ENCODE data around the gene FRMD5. TPM values are rescaled to one million over a fixed set of nuclear protein-coding genes. Genes with fewer than 3 reads are reported as not detected.

FRMD5 gene
- total RNA-seq, 1 experiment from 2014 or later = 3.9 TPM

GRCh38 chr15:43920815-43921214, 274.3 kb downstream of the FRMD5 start:
- H3K9ac ChIP-seq (ENCODE audit: extremely low read depth, insufficient read length, low read length) = no peak overlapping the region
- H3K79me2 ChIP-seq (ENCODE audit: insufficient read depth, low read length) = no peaks in the 10 kb centered on the region
- no CpG with 5 or more reads among the region's 6 CpGs for WGBS (ENCODE audit: extremely low coverage, insufficient read length, low lambda C conversion rate)
- Mint-ChIP-seq H3K4me3 (peak overlapping the region in 1 of 2 experiments; percentile 17; a peak in 1 of 5 replicates), H3K9me3 (no peaks in the 10 kb centered on the region), H3K4me1 (peaks cover 39 to 41% of the 10 kb centered on the region in 2 experiments), H3K27me3 (ENCODE audit: low read depth) (peaks cover 1% of the 10 kb centered on the region), H3K36me3 (ENCODE audit: insufficient read depth in 1 of 3, low read depth in 3 of 3) (peaks cover 5 to 9% (median 7%) of the 10 kb centered on the region in 3 experiments; a peak in 5 of 7 replicates), H3K27ac (peak overlapping the region in 1 of 3 experiments; percentile 49; a peak in 2 of 7 replicates)
- no peak overlapping the region for H2BK15ac ChIP-seq (ENCODE audit: low read depth, low read length)
- no peak overlapping the region for H3K18ac ChIP-seq (ENCODE audit: insufficient read length, low read depth, low read length)
- H3K23me2 ChIP-seq (ENCODE audit: insufficient read length, low read depth, low read length, poor library complexity, severe bottlenecking) = no peaks in the 10 kb centered on the region
- H3K23ac ChIP-seq (ENCODE audit: insufficient read length, low read depth, low read length) = no peak overlapping the region
- H2BK120ac ChIP-seq (ENCODE audit: low read depth, low read length, poor library complexity, severe bottlenecking) = no peak overlapping the region
- no peak overlapping the region for H2BK5ac ChIP-seq (ENCODE audit: insufficient read length, low read length)
- H3K4me1 ChIP-seq (ENCODE audit: insufficient read depth, low read length) = peaks cover 8% of the 10 kb centered on the region
- H3K14ac ChIP-seq (ENCODE audit: insufficient read depth, low read length) = no peak overlapping the region; the same call in 1 of the 2 replicates
- H3K9me3 ChIP-seq (ENCODE audit: control insufficient read depth, low read depth, low read length) = no peaks in the 10 kb centered on the region
- no peak for TF ChIP-seq CTCF (conservative IDR thresholded peaks at IDR 0.05)
- H2BK12ac ChIP-seq (ENCODE audit: insufficient read length, low read depth, low read length) = no peak overlapping the region
- H3K56ac ChIP-seq (ENCODE audit: insufficient read length, low read depth, low read length) = no peak overlapping the region
- no peaks in the 10 kb centered on the region for H3K79me1 ChIP-seq (ENCODE audit: insufficient read depth, low read depth, low read length, poor library complexity, severe bottlenecking)
- H4K91ac ChIP-seq (ENCODE audit: insufficient read length, low read depth, low read length) = no peak overlapping the region
- no peak overlapping the region for H3K4me2 ChIP-seq (ENCODE audit: insufficient read depth, insufficient read length, low read length)
- no peak overlapping the region for H3K4ac ChIP-seq (ENCODE audit: low read depth, low read length)
- no peak overlapping the region for H3K27ac ChIP-seq (ENCODE audit: insufficient read length, low read depth, low read length)
- H2BK20ac ChIP-seq (ENCODE audit: low read depth, low read length, poor library complexity, severe bottlenecking) = no peak overlapping the region
- no peak overlapping the region for H2AK5ac ChIP-seq (ENCODE audit: insufficient read length, low read length)
- no peaks in the 10 kb centered on the region for H4K20me1 ChIP-seq (ENCODE audit: control insufficient read depth, insufficient read depth, insufficient read length)
- no peak overlapping the region for H4K8ac ChIP-seq (replicated peaks; ENCODE audit: insufficient read length, low read depth, low read length)
- H3K27me3 ChIP-seq (ENCODE audit: insufficient read depth, low read length) = no peaks in the 10 kb centered on the region
- H3T11ph ChIP-seq (ENCODE audit: low read length) = no peak overlapping the region
- no peak overlapping the region for H2AFZ ChIP-seq (ENCODE audit: low read length)
- no peak overlapping the region for H4K5ac ChIP-seq (ENCODE audit: insufficient read length, low read depth, low read length)
- DNase-seq = no peak
